GM06990 (cell line): ENCODE results near the gene WBP1L.

Experiments used
- DNase-seq: peaks from one replicate; pipeline ENCODE4 v3.0.0-alpha.2; 2011; ENCODE audit not compliant: insufficient read length; ENCODE audit errors: extremely low read depth
- H3K27me3 ChIP-seq: replicated peaks from 2 replicates; pipeline ENCODE4 v1.6.0; 2011; ENCODE audit warnings: low read length; ENCODE audit not compliant: control insufficient read depth, insufficient read depth
- H3K36me3 ChIP-seq: 2 replicates; pipeline ENCODE4 v1.5.1; 2011; ENCODE audit warnings: low read length; ENCODE audit not compliant: control insufficient read depth, insufficient read depth
- H3K4me3 ChIP-seq: replicated peaks from 2 replicates; pipeline ENCODE4 v1.5.1; 2011; ENCODE audit warnings: low read depth, mild to moderate bottlenecking, control low read depth, low read length
- TF ChIP-seq, protein P1 (sequence below): IDR thresholded peaks from 2 replicates; pipeline ENCODE4 v1.5.1; 2011; ENCODE audit warnings: low read length, control low read depth, mild to moderate bottlenecking, inconsistent platforms; ENCODE audit not compliant: insufficient read depth, poor library complexity, severe bottlenecking

The WBP1L gene

DNA sequence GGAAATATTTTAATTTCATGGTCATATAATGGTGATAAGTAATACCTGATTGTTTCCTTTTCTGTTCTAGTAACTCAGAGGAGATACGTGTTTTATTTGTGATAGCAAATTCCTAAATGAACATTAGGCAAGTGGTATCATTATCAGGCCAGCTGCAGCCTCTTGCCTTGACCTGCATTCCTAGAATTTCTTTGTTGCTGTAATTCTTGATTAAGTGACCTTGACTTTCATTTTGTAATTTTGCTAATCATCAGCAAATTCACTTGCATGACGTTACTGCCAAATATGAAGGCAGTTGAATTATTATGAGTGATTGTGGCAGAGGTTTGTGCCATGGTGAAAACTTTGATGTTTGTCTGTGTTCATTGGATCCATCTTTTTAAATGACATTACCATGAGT is 119.9 kb downstream of the WBP1L start:
- DNase-seq, result no peak

DNA sequence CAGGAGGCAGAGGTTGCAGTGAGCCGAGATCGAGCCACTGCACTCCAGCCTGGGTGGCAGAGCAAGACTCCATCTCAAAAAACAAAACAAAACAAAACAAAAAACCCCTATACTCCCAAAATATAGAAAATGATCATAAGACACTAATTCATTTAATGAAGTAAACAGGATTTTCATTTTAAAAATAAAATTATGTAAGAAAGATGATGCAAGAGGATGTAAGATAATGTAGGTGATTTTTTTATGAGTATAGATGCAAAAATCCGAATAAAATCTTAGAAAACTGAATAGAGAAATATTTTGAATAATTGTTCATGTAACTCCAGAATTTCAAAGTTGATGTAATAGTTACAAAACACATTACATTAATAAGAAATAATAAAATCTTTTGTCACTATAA is 121.9 kb downstream of the WBP1L start:
- H3K4me3 ChIP-seq, result no peak overlapping the region
- no peak for DNase-seq
- no peaks in the 10 kb centered on the region for H3K27me3 ChIP-seq
- no peaks in the 10 kb centered on the region; the same call in 1 of the 2 replicates for H3K36me3 ChIP-seq
- TF ChIP-seq, protein P1, sequence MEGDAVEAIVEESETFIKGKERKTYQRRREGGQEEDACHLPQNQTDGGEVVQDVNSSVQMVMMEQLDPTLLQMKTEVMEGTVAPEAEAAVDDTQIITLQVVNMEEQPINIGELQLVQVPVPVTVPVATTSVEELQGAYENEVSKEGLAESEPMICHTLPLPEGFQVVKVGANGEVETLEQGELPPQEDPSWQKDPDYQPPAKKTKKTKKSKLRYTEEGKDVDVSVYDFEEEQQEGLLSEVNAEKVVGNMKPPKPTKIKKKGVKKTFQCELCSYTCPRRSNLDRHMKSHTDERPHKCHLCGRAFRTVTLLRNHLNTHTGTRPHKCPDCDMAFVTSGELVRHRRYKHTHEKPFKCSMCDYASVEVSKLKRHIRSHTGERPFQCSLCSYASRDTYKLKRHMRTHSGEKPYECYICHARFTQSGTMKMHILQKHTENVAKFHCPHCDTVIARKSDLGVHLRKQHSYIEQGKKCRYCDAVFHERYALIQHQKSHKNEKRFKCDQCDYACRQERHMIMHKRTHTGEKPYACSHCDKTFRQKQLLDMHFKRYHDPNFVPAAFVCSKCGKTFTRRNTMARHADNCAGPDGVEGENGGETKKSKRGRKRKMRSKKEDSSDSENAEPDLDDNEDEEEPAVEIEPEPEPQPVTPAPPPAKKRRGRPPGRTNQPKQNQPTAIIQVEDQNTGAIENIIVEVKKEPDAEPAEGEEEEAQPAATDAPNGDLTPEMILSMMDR, result no peak

More for the DNA sequence above, 119.9 kb downstream of the WBP1L start:
- TF ChIP-seq, protein P1, result no peak
- Histone ChIP-seq H3K4me3 (no peak overlapping the region), H3K27me3 (no peaks in the 10 kb centered on the region), H3K36me3 (no peaks in the 10 kb centered on the region; the same call in 1 of the 2 replicates)
